A549 (cell line): ENCODE data around the gene GPR15.

ENCODE experiments used
- CBX8 ChIP-seq: fragments of 200-600 bp; sonication (generic); IDR thresholded peaks from 2 replicates; pipeline ENCODE4 v1.6.1; 2016
- CEBPB ChIP-seq, 2 experiments: fragments of >200 bp in 1 of 2; sonication (Bioruptor Twin) in 1 of 2; formaldehyde crosslinking in 1 of 2; IDR thresholded peaks; 2 replicates each; pipeline ENCODE4 v1.6.1; 2012 to 2016
- EP300 ChIP-seq, 2 experiments: fragments of >200 bp; sonication (Bioruptor Twin); formaldehyde crosslinking; IDR thresholded peaks; 2 replicates in 1 of 2; 3 replicates in 1 of 2; pipeline ENCODE4 v1.6.1; 2016 to 2017
- HDAC2 ChIP-seq: fragments of 200-600 bp; sonication (generic); IDR thresholded peaks from 2 replicates; pipeline ENCODE4 v1.6.1; 2016
- KDM1A ChIP-seq: fragments of 200-600 bp; sonication (generic); IDR thresholded peaks from 2 replicates; pipeline ENCODE4 v1.6.1; 2016; ENCODE audit warnings: low read depth, mild to moderate bottlenecking
- MYC ChIP-seq: IDR thresholded peaks from 2 replicates; pipeline ENCODE4 v1.6.1; 2012; ENCODE audit warnings: mild to moderate bottlenecking, inconsistent platforms, low read length, improper control_type of control experiment, borderline replicate concordance
- RAD21 ChIP-seq, 2 experiments: fragments of >200 bp in 1 of 2; sonication (Bioruptor Twin) in 1 of 2; formaldehyde crosslinking in 1 of 2; IDR thresholded peaks in 1 of 2; conservative IDR thresholded peaks in 1 of 2; 2 replicates in 1 of 2; 3 replicates in 1 of 2; pipeline ENCODE4 v1.6.1; 2012 to 2018; ENCODE audit warnings: inconsistent platforms in 1 of 2
- RARB ChIP-seq: fragments of 250-450 bp; sonication (Bioruptor Pico); IDR thresholded peaks from 2 replicates; pipeline ENCODE4 v1.8.0; 2021; ENCODE audit warnings: mild to moderate bottlenecking, moderate library complexity
- TF ChIP-seq, protein P1 (sequence below): fragments of >200 bp; sonication (Bioruptor Twin); formaldehyde crosslinking; IDR thresholded peaks from 3 replicates; pipeline ENCODE4 v1.5.1; 2016
- TF ChIP-seq, protein P2 (sequence below): IDR thresholded peaks from 2 replicates; pipeline ENCODE4 v1.6.1; 2012
- TF ChIP-seq, protein P3 (sequence below): IDR thresholded peaks from 2 replicates; pipeline ENCODE4 v1.6.1; 2012; ENCODE audit warnings: low read depth, borderline replicate concordance

DNA sequence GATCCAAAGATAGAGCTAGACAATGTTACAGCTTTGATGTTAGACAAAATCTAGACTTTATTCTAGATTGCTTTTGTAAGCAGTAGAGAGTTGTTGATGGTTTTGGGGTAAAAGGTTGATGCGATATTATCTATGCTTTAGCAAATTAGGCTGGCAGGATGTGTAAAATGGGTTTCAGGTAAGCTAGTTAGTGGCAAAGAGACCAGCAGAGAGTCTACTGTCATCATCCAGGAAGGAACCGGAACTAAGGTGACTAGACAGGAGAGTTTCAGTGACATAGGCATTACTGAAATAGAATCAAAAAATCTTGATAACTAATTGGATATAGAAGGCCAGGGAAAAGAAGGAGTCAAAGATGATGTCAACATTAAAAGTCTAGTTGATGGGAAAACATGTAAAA lies 23.2 kb upstream of the GPR15 start:
- TF ChIP-seq, protein P1, sequence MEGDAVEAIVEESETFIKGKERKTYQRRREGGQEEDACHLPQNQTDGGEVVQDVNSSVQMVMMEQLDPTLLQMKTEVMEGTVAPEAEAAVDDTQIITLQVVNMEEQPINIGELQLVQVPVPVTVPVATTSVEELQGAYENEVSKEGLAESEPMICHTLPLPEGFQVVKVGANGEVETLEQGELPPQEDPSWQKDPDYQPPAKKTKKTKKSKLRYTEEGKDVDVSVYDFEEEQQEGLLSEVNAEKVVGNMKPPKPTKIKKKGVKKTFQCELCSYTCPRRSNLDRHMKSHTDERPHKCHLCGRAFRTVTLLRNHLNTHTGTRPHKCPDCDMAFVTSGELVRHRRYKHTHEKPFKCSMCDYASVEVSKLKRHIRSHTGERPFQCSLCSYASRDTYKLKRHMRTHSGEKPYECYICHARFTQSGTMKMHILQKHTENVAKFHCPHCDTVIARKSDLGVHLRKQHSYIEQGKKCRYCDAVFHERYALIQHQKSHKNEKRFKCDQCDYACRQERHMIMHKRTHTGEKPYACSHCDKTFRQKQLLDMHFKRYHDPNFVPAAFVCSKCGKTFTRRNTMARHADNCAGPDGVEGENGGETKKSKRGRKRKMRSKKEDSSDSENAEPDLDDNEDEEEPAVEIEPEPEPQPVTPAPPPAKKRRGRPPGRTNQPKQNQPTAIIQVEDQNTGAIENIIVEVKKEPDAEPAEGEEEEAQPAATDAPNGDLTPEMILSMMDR: no peak
- TF ChIP-seq, protein P2, sequence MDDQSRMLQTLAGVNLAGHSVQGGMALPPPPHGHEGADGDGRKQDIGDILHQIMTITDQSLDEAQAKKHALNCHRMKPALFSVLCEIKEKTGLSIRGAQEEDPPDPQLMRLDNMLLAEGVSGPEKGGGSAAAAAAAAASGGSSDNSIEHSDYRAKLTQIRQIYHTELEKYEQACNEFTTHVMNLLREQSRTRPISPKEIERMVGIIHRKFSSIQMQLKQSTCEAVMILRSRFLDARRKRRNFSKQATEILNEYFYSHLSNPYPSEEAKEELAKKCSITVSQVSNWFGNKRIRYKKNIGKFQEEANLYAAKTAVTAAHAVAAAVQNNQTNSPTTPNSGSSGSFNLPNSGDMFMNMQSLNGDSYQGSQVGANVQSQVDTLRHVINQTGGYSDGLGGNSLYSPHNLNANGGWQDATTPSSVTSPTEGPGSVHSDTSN: no peak
- TF ChIP-seq MYC (no peak), KDM1A (no peak), CEBPB (IDR thresholded peaks at IDR 0.05) (no peak), RAD21 (conservative IDR thresholded peaks at IDR 0.05 in 1 of 2, IDR thresholded peaks at IDR 0.05 in 1 of 2) (no peak), RARB (CRISPR knock-in tag) (no peak), HDAC2 (no peak), CBX8 (no peak), EP300 (IDR thresholded peaks at IDR 0.05) (no peak)
- TF ChIP-seq, protein P3, sequence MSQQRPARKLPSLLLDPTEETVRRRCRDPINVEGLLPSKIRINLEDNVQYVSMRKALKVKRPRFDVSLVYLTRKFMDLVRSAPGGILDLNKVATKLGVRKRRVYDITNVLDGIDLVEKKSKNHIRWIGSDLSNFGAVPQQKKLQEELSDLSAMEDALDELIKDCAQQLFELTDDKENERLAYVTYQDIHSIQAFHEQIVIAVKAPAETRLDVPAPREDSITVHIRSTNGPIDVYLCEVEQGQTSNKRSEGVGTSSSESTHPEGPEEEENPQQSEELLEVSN: no peak
